Epithelial cell of umbilical artery (primary cell): ENCODE data around the gene RASEF. TPM values are rescaled to one million over a fixed set of nuclear protein-coding genes. Genes with fewer than 3 reads are reported as not detected.

ENCODE experiments used
- total RNA-seq: library from RNA; depleted of rRNA; stranded (reverse); fragments of >200 nt; gene quantifications from 2 replicates; pipeline ENCODE4 v1.2.3, GENCODE V29; 2014

Gene RASEF
- under 0.01 TPM in 2 replicates for total RNA-seq

GRCh38 chr9:83062651-83063527, at the start of gene RASEF:
TSS of gene RASEF (minus strand) at chr9:83063142. CDS start at chr9:83062867, 275 bp downstream.

